Activated T-helper 2 cell treated with anti-CD3 and anti-CD28 coated beads, Interferon-gamma antibody, Interleukin-2, Interleukin-4, amounts not matched to agents 10 μg/mL and 5 μg/mL and 100 μg/mL, durations not matched to agents 14 hours and 24 hours and 36 hours (primary cell): ENCODE measurements around the gene GCGR. TPM values are rescaled to one million over a fixed set of nuclear protein-coding genes. Genes with fewer than 3 reads are reported as not detected.

Source experiments
- DNase-seq: peaks from one replicate; pipeline ENCODE4 v3.0.0; 2021; ENCODE audit warnings: low spot score
- H3K27ac Mint-ChIP-seq: one replicate; pipeline ENCODE4 v1.8.0; 2021; ENCODE audit warnings: mixed read lengths
- H3K27me3 Mint-ChIP-seq: one replicate; pipeline ENCODE4 v1.8.0; 2021; ENCODE audit warnings: low read depth, mixed read lengths
- H3K36me3 Mint-ChIP-seq: one replicate; pipeline ENCODE4 v1.8.0; 2021; ENCODE audit warnings: low read depth, mixed read lengths
- H3K4me1 Mint-ChIP-seq: one replicate; pipeline ENCODE4 v1.8.0; 2021; ENCODE audit warnings: low read depth, mixed read lengths
- H3K4me3 Mint-ChIP-seq: one replicate; pipeline ENCODE4 v1.8.0; 2021; ENCODE audit warnings: low read depth, mild to moderate bottlenecking, moderate library complexity, mixed read lengths
- H3K9me3 Mint-ChIP-seq: one replicate; pipeline ENCODE4 v1.8.0; 2021; ENCODE audit warnings: mixed read lengths
- intact Hi-C: fragments of 100-400 bp; cut with micrococcal nuclease; formaldehyde crosslinking; loops from one replicate; pipeline ENCODE4 v1.15.1; 2023
- total RNA-seq: library from RNA; stranded (reverse); gene quantifications from 2 replicates; pipeline ENCODE4 v1.2.3, GENCODE V29; 2022

Gene GCGR
- not detected in 2 replicates for total RNA-seq

- H3K27me3 Mint-ChIP-seq: peaks cover 35% of the 10 kb centered on the region
- no peak for DNase-seq
- no peaks in the 10 kb centered on the region for H3K9me3 Mint-ChIP-seq
- intact Hi-C loops: no loop called here
- no peaks in the 10 kb centered on the region for H3K36me3 Mint-ChIP-seq
- H3K4me3 Mint-ChIP-seq: no peak within 1 kb of the TSS
- H3K4me1 Mint-ChIP-seq: no peaks in the 10 kb centered on the region
- H3K27ac Mint-ChIP-seq: no peak within 1 kb of the TSS
Measured at GRCh38 chr17:81803728-81804558, at the start of gene GCGR. GCGR (plus strand) TSS chr17:81804150; CDS start chr17:81809019, 4,869 bp downstream.

- intact Hi-C loops: no loop called here
- H3K9me3 Mint-ChIP-seq: no peaks in the 10 kb centered on the region
- H3K4me1 Mint-ChIP-seq: no peaks in the 10 kb centered on the region
- no peaks in the 10 kb centered on the region for H3K27me3 Mint-ChIP-seq
- no peak overlapping the region for H3K4me3 Mint-ChIP-seq
- H3K27ac Mint-ChIP-seq: no peak overlapping the region
- DNase-seq: no peak
- no peaks in the 10 kb centered on the region for H3K36me3 Mint-ChIP-seq
Measured at GRCh38 chr17:81792675-81793615, 11.0 kb upstream of the GCGR start.

- H3K27me3 Mint-ChIP-seq: no peaks in the 10 kb centered on the region
- no peaks in the 10 kb centered on the region for H3K36me3 Mint-ChIP-seq
- intact Hi-C loops: no loop called here
Measured at GRCh38 chr17:81794074-81794476, 9.9 kb upstream of the GCGR start.

GRCh38 chr17:81794509-81794908 is 9.4 kb upstream of the GCGR start:
- intact Hi-C loops: no loop called here
- H3K27me3 Mint-ChIP-seq: no peaks in the 10 kb centered on the region

More at GRCh38 chr17:81794074-81794476, 9.9 kb upstream of the GCGR start:
- H3K4me1 Mint-ChIP-seq: no peaks in the 10 kb centered on the region
- no peak for DNase-seq
- H3K4me3 Mint-ChIP-seq: no peak overlapping the region
- no peaks in the 10 kb centered on the region for H3K9me3 Mint-ChIP-seq
- H3K27ac Mint-ChIP-seq: no peak overlapping the region

GRCh38 chr17:81801327-81801726 is 2.6 kb upstream of the GCGR start:
- Mint-ChIP-seq H3K4me3 (no peak overlapping the region), H3K27ac (no peak overlapping the region), H3K27me3 (peaks cover 35% of the 10 kb centered on the region), H3K4me1 (no peaks in the 10 kb centered on the region), H3K36me3 (no peaks in the 10 kb centered on the region), H3K9me3 (no peaks in the 10 kb centered on the region)
- DNase-seq: no peak
- intact Hi-C loops: no loop called here

More at GRCh38 chr17:81794509-81794908, 9.4 kb upstream of the GCGR start:
- H3K9me3 Mint-ChIP-seq: no peaks in the 10 kb centered on the region
- H3K36me3 Mint-ChIP-seq: no peaks in the 10 kb centered on the region
- DNase-seq: no peak
- no peak overlapping the region for H3K27ac Mint-ChIP-seq
- H3K4me1 Mint-ChIP-seq: no peaks in the 10 kb centered on the region
- H3K4me3 Mint-ChIP-seq: no peak overlapping the region

GRCh38 chr17:81802048-81802758 is 1.7 kb upstream of the GCGR start:
- Mint-ChIP-seq H3K27me3 (peaks cover 35% of the 10 kb centered on the region), H3K4me1 (no peaks in the 10 kb centered on the region), H3K36me3 (no peaks in the 10 kb centered on the region), H3K9me3 (no peaks in the 10 kb centered on the region), H3K4me3 (no peak overlapping the region), H3K27ac (no peak overlapping the region)
- no peak for DNase-seq
- intact Hi-C loops: no loop called here

GRCh38 chr17:81802856-81803643 is 900 bp upstream of the GCGR start:
- Mint-ChIP-seq H3K27ac (no peak overlapping the region), H3K36me3 (no peaks in the 10 kb centered on the region), H3K27me3 (peaks cover 35% of the 10 kb centered on the region), H3K4me1 (no peaks in the 10 kb centered on the region), H3K4me3 (no peak overlapping the region), H3K9me3 (no peaks in the 10 kb centered on the region)
- no peak for DNase-seq
- intact Hi-C loops: no loop called here

- no peaks in the 10 kb centered on the region for H3K4me1 Mint-ChIP-seq
- DNase-seq: no peak
- H3K4me3 Mint-ChIP-seq: no peak overlapping the region
- no peaks in the 10 kb centered on the region for H3K36me3 Mint-ChIP-seq
- H3K9me3 Mint-ChIP-seq: no peaks in the 10 kb centered on the region
- H3K27ac Mint-ChIP-seq: no peak overlapping the region
- peaks cover 40% of the 10 kb centered on the region for H3K27me3 Mint-ChIP-seq
- intact Hi-C loops: no loop called here
Measured at GRCh38 chr17:81804559-81805399, 829 bp downstream of the GCGR start.

GRCh38 chr17:81805707-81806460 is 1.9 kb downstream of the GCGR start:
- no peak for DNase-seq
- no peak overlapping the region for H3K4me3 Mint-ChIP-seq
- no peaks in the 10 kb centered on the region for H3K9me3 Mint-ChIP-seq
- H3K27ac Mint-ChIP-seq: no peak overlapping the region
- H3K36me3 Mint-ChIP-seq: no peaks in the 10 kb centered on the region
- no peaks in the 10 kb centered on the region for H3K4me1 Mint-ChIP-seq
- H3K27me3 Mint-ChIP-seq: peaks cover 34% of the 10 kb centered on the region
- intact Hi-C loops: no loop called here

- Mint-ChIP-seq H3K4me1 (no peaks in the 10 kb centered on the region), H3K36me3 (no peaks in the 10 kb centered on the region), H3K9me3 (no peaks in the 10 kb centered on the region), H3K27ac (no peak overlapping the region), H3K27me3 (peaks cover 28% of the 10 kb centered on the region), H3K4me3 (no peak overlapping the region)
- intact Hi-C loops: no loop called here
- DNase-seq: no peak
Measured at GRCh38 chr17:81806461-81807209, 2.7 kb downstream of the GCGR start.
